Renal pelvis (tissue), 4 donors: ENCODE results near the gene ALG14. TPM values are rescaled to one million over a fixed set of nuclear protein-coding genes. Genes with fewer than 3 reads are reported as not detected.
"Not testable (repeated sequence)": the region's sequence is repeated elsewhere in the genome, so short reads cannot be mapped to it uniquely, and the experiment has no call there.

Experiments used
- DNase-seq: peaks from one replicate; pipeline ENCODE4 v3.0.0-alpha.2; 2013
- polyA plus RNA-seq, 3 donors: library from polyadenylated mRNA; unstranded; fragments of 120-200 nt; gene quantifications; one replicate each; pipeline ENCODE4 v1.2.1, GENCODE V29; 2013; ENCODE audit not compliant: insufficient read length in 3 of 3

The ALG14 gene
- polyA plus RNA-seq, 3 donors, result 12.8 to 16.3 (median 13.7) TPM

- DNase-seq, result no peak
These were observed 114.7 kb downstream of the ALG14 start for GRCh38 chr1:94958081-94958480.

GRCh38 chr1:94955767-94956632 lies 116.8 kb downstream of the ALG14 start:
- DNase-seq, result no peak

- no peak for DNase-seq
These were observed 118.2 kb downstream of the ALG14 start for GRCh38 chr1:94954263-94955220.

GRCh38 chr1:94953746-94954145 lies 119.0 kb downstream of the ALG14 start:
- DNase-seq, result no peak

- DNase-seq, result no peak
These were observed 119.6 kb downstream of the ALG14 start for GRCh38 chr1:94953107-94953506.

- DNase-seq, result no peak
These were observed 120.2 kb downstream of the ALG14 start for GRCh38 chr1:94952539-94952938.

- no peak for DNase-seq
These were observed 121.1 kb downstream of the ALG14 start for GRCh38 chr1:94951509-94952208.

- no peak for DNase-seq
These were observed 121.7 kb downstream of the ALG14 start for GRCh38 chr1:94951046-94951445.

- DNase-seq, result no peak
These were observed 122.8 kb downstream of the ALG14 start for GRCh38 chr1:94949681-94950661.

- DNase-seq, result no peak
These were observed 125.3 kb downstream of the ALG14 start for GRCh38 chr1:94947437-94947836.

- no peak for DNase-seq
These were observed 125.9 kb downstream of the ALG14 start for GRCh38 chr1:94946886-94947285.

- DNase-seq, result no peak
These were observed 130.3 kb downstream of the ALG14 start for GRCh38 chr1:94942171-94943128.

- DNase-seq, result not testable (repeated sequence)
These were observed 131.3 kb downstream of the ALG14 start for GRCh38 chr1:94941480-94941879.

GRCh38 chr1:94940738-94941137 lies 132.0 kb downstream of the ALG14 start:
- no peak for DNase-seq

- no peak for DNase-seq
These were observed 134.9 kb downstream of the ALG14 start for GRCh38 chr1:94937820-94938219.

- no peak for DNase-seq
These were observed 135.7 kb downstream of the ALG14 start for GRCh38 chr1:94936861-94937620.

GRCh38 chr1:94935476-94935875 lies 137.3 kb downstream of the ALG14 start:
- DNase-seq, result no peak

- no peak for DNase-seq
These were observed 137.7 kb downstream of the ALG14 start for GRCh38 chr1:94935034-94935433.

- no peak for DNase-seq
These were observed 138.2 kb downstream of the ALG14 start for GRCh38 chr1:94934551-94934950.
